WTC11 (cell line): ENCODE results near the gene KLHL4. TPM values are rescaled to one million over a fixed set of nuclear protein-coding genes. Genes with fewer than 3 reads are reported as not detected.
"Not testable (repeated sequence)": the region's sequence is repeated elsewhere in the genome, so short reads cannot be mapped to it uniquely, and the experiment has no call there.

Experiments used
- ATAC-seq: fragments of 200-7000 bp; cut with Tn5 transposase; 2 replicates; pipeline ENCODE4 v1.10.0; 2021; ENCODE audit warnings: mild to moderate bottlenecking, moderate library complexity
- CTCF ChIA-PET: fragments of 300-600 bp; sonication (Branson Sonifier 250); formaldehyde crosslinking; loops from one replicate; lab custom pipeline; 2021; ENCODE audit warnings: antibody characterized with exemption; lab: Charles Lee
- POLR2A ChIA-PET: fragments of 350-600 bp; sonication (Branson Sonifier 250); formaldehyde crosslinking; loops from one replicate; lab custom pipeline; 2021; ENCODE audit warnings: antibody characterized with exemption; lab: Charles Lee
- DNase-seq: peaks from one replicate; pipeline ENCODE4 v3.0.0; 2021; ENCODE audit warnings: low spot score
- H3K27ac Mint-ChIP-seq: 2 replicates; pipeline ENCODE4 v1.8.0; 2021; ENCODE audit warnings: mixed read lengths
- H3K27me3 Mint-ChIP-seq: 2 replicates; pipeline ENCODE4 v1.8.0; 2021; ENCODE audit warnings: low read depth, mild to moderate bottlenecking, moderate library complexity, mixed read lengths
- H3K36me3 Mint-ChIP-seq: 2 replicates; pipeline ENCODE4 v1.8.0; 2021; ENCODE audit warnings: mixed read lengths
- H3K4me1 Mint-ChIP-seq: 2 replicates; pipeline ENCODE4 v1.8.0; 2022; ENCODE audit warnings: mixed read lengths
- H3K4me3 Mint-ChIP-seq: 2 replicates; pipeline ENCODE4 v1.8.0; 2021; ENCODE audit warnings: mild to moderate bottlenecking, moderate library complexity, mixed read lengths
- H3K9me3 Mint-ChIP-seq: 2 replicates; pipeline ENCODE4 v1.8.0; 2021; ENCODE audit warnings: mixed read lengths
- ARID4B ChIP-seq: sonication (generic); formaldehyde crosslinking; IDR thresholded peaks from 2 replicates; pipeline ENCODE4 v1.8.0; 2023; ENCODE audit warnings: missing genetic modification reagents, mild to moderate bottlenecking, borderline replicate concordance
- ATF1 ChIP-seq: sonication (generic); formaldehyde crosslinking; IDR thresholded peaks from 2 replicates; pipeline ENCODE4 v1.8.1; 2023; ENCODE audit warnings: mild to moderate bottlenecking, moderate library complexity, missing genetic modification reagents
- E2F1 ChIP-seq: sonication (generic); formaldehyde crosslinking; IDR thresholded peaks from 2 replicates; pipeline ENCODE4 v1.8.0; 2022; ENCODE audit warnings: mild to moderate bottlenecking, missing genetic modification reagents
- ELF4 ChIP-seq: sonication (generic); formaldehyde crosslinking; IDR thresholded peaks from 2 replicates; pipeline ENCODE4 v1.8.1; 2022; ENCODE audit warnings: low read depth, mild to moderate bottlenecking, moderate library complexity, missing genetic modification reagents
- ERG ChIP-seq: fragments of 250-450 bp; sonication (Bioruptor Pico); IDR thresholded peaks from 2 replicates; pipeline ENCODE4 v1.8.0; 2021; ENCODE audit warnings: mild to moderate bottlenecking
- GABPB1 ChIP-seq: sonication (generic); formaldehyde crosslinking; IDR thresholded peaks from 2 replicates; pipeline ENCODE4 v1.8.1; 2023; ENCODE audit warnings: mild to moderate bottlenecking, missing genetic modification reagents
- GTF2I ChIP-seq: fragments of 250-450 bp; sonication (Bioruptor Pico); conservative IDR thresholded peaks from 2 replicates; pipeline ENCODE4 v1.4.0; 2021; ENCODE audit warnings: mild to moderate bottlenecking
- IRF2 ChIP-seq: sonication (generic); formaldehyde crosslinking; IDR thresholded peaks from 2 replicates; pipeline ENCODE4 v1.8.0; 2022; ENCODE audit warnings: low read depth, missing genetic modification reagents, borderline replicate concordance
- NR2C2 ChIP-seq: sonication (generic); formaldehyde crosslinking; IDR thresholded peaks from 2 replicates; pipeline ENCODE4 v1.8.0; 2022; ENCODE audit warnings: mild to moderate bottlenecking, missing genetic modification reagents
- NR3C1 ChIP-seq: sonication (generic); formaldehyde crosslinking; conservative IDR thresholded peaks from 2 replicates; pipeline ENCODE4 v1.8.1; 2023; ENCODE audit warnings: low read depth, mild to moderate bottlenecking, missing genetic modification reagents
- SMAD3 ChIP-seq: sonication (generic); formaldehyde crosslinking; IDR thresholded peaks from 2 replicates; pipeline ENCODE4 v1.8.0; 2022; ENCODE audit warnings: missing genetic modification reagents, mild to moderate bottlenecking, borderline replicate concordance
- TEAD4 ChIP-seq: sonication (generic); formaldehyde crosslinking; IDR thresholded peaks from 2 replicates; pipeline ENCODE4 v1.8.0; 2022; ENCODE audit warnings: mild to moderate bottlenecking, missing genetic modification reagents
- TP53 ChIP-seq: sonication (generic); formaldehyde crosslinking; IDR thresholded peaks from 2 replicates; pipeline ENCODE4 v1.8.1; 2023; ENCODE audit warnings: mild to moderate bottlenecking, missing genetic modification reagents
- ZNF281 ChIP-seq: sonication (generic); formaldehyde crosslinking; IDR thresholded peaks from 2 replicates; pipeline ENCODE4 v1.8.0; 2023; ENCODE audit warnings: mild to moderate bottlenecking, missing genetic modification reagents
- ZNF532 ChIP-seq: fragments of 250-450 bp; sonication (Bioruptor Pico); IDR thresholded peaks from 2 replicates; pipeline ENCODE4 v1.9.0; 2021; ENCODE audit warnings: mild to moderate bottlenecking, borderline replicate concordance
- ZNF671 ChIP-seq: fragments of 250-450 bp; sonication (Bioruptor Pico); IDR thresholded peaks from 2 replicates; pipeline ENCODE4 v1.8.0; 2021; ENCODE audit warnings: mild to moderate bottlenecking
- total RNA-seq: library from RNA; stranded (reverse); gene quantifications from 3 replicates; pipeline ENCODE4 v1.2.3, GENCODE V29; 2021

KLHL4 gene
- total RNA-seq, 1 experiment from 2014 or later = 10.5 TPM

- TF ChIP-seq ZNF532 (CRISPR knock-in tag) = no peak
- TF ChIP-seq IRF2 (CRISPR knock-in tag) = no peak
- TF ChIP-seq ZNF671 (CRISPR knock-in tag) = no peak
- TF ChIP-seq E2F1 (CRISPR knock-in tag) = no peak
- no peak for TF ChIP-seq ELF4 (CRISPR knock-in tag)
- TF ChIP-seq GTF2I (CRISPR knock-in tag) = no peak
- no peak for TF ChIP-seq GABPB1 (CRISPR knock-in tag)
- TF ChIP-seq TEAD4 = no peak
- no peak for TF ChIP-seq ERG (CRISPR knock-in tag)
- no peak for TF ChIP-seq SMAD3 (CRISPR knock-in tag)
- no peak for TF ChIP-seq NR3C1 (CRISPR knock-in tag)
- no peak for TF ChIP-seq ARID4B (CRISPR knock-in tag)
Measured at GRCh38 chrX:87634361-87634760, 116.8 kb downstream of the KLHL4 start (continued).

GRCh38 chrX:87636533-87636932 is 118.9 kb downstream of the KLHL4 start:
- CTCF ChIA-PET = no interaction called here
- Mint-ChIP-seq H3K27ac (no peak overlapping the region), H3K36me3 (peaks cover 41% of the 10 kb centered on the region), H3K4me1 (peaks cover 21% of the 10 kb centered on the region), H3K27me3 (no peaks in the 10 kb centered on the region), H3K4me3 (no peak overlapping the region), H3K9me3 (peaks cover 29% of the 10 kb centered on the region)
- DNase-seq (no peak), ATAC-seq (peak; percentile 62; the same call in 1 of the 2 replicates)
- POLR2A ChIA-PET = no interaction called here
- TF ChIP-seq ZNF281 (CRISPR knock-in tag) = no peak
- no peak for TF ChIP-seq NR2C2 (CRISPR knock-in tag)
- no peak for TF ChIP-seq ATF1 (CRISPR knock-in tag)
- TF ChIP-seq TP53 (CRISPR knock-in tag) = no peak

GRCh38 chrX:87641439-87641838 is 123.8 kb downstream of the KLHL4 start:
- Mint-ChIP-seq H3K36me3 (peaks cover 87% of the 10 kb centered on the region), H3K9me3 (peaks cover 73% of the 10 kb centered on the region), H3K4me1 (peaks cover 20% of the 10 kb centered on the region)
- H3K27ac Mint-ChIP-seq, POLR2A ChIA-PET, DNase-seq, ATAC-seq, H3K27me3 Mint-ChIP-seq, CTCF ChIA-PET, H3K4me3 Mint-ChIP-seq: not testable (repeated sequence)
